A549 (cell line): ENCODE measurements around the gene RRH.
"Not testable (repeated sequence)": the region's sequence is repeated elsewhere in the genome, so short reads cannot be mapped to it uniquely, and the experiment has no call there.

Experiments used
- BHLHE40 ChIP-seq: IDR thresholded peaks from 2 replicates; pipeline ENCODE4 v1.6.1; 2012; ENCODE audit warnings: low read depth, low read length, inconsistent platforms
- CBX2 ChIP-seq: fragments of 200-600 bp; sonication (generic); IDR thresholded peaks from 2 replicates; pipeline ENCODE4 v1.6.1; 2016; ENCODE audit warnings: low read depth, mild to moderate bottlenecking, borderline replicate concordance
- CTCF ChIP-seq: fragments of >200 bp; sonication (Bioruptor Twin); formaldehyde crosslinking; IDR thresholded peaks from 3 replicates; pipeline ENCODE4 v1.5.1; 2016
- E2F6 ChIP-seq: IDR thresholded peaks from 2 replicates; pipeline ENCODE4 v1.6.1; 2012; ENCODE audit warnings: low read depth, borderline replicate concordance
- FOSB ChIP-seq: fragments of 250-450 bp; sonication (Bioruptor Pico); IDR thresholded peaks from 2 replicates; pipeline ENCODE4 v1.5.0; 2020; ENCODE audit warnings: mild to moderate bottlenecking, moderate library complexity
- KDM5A ChIP-seq: fragments of 200-600 bp; sonication (generic); IDR thresholded peaks from 2 replicates; pipeline ENCODE4 v1.6.1; 2016; ENCODE audit warnings: antibody characterized with exemption, mild to moderate bottlenecking
- MAX ChIP-seq: IDR thresholded peaks from 2 replicates; pipeline ENCODE4 v1.6.1; 2012
- POLR2AphosphoS2 ChIP-seq: conservative IDR thresholded peaks from 2 replicates; pipeline ENCODE4 v1.6.1; 2012; ENCODE audit warnings: low read length, improper control_type of control experiment, inconsistent platforms
- RCOR1 ChIP-seq: fragments of 150-350 bp; IDR thresholded peaks from 2 replicates; pipeline ENCODE4 v1.6.1; 2014; ENCODE audit warnings: antibody characterized with exemption, low read length, low read depth
- RNF2 ChIP-seq: fragments of 200-600 bp; sonication (generic); IDR thresholded peaks from 2 replicates; pipeline ENCODE4 v1.6.1; 2016; ENCODE audit warnings: low read depth, mild to moderate bottlenecking, antibody characterized with exemption, moderate library complexity, borderline replicate concordance
- ZSCAN20 ChIP-seq: fragments of 250-450 bp; sonication (Bioruptor Pico); IDR thresholded peaks from 2 replicates; pipeline ENCODE4 v1.8.0; 2022; ENCODE audit warnings: mild to moderate bottlenecking, moderate library complexity
- TF ChIP-seq, protein P1 (sequence below): fragments of 200-600 bp; sonication (generic); IDR thresholded peaks from 2 replicates; pipeline ENCODE4 v1.6.1; 2016; ENCODE audit warnings: antibody characterized with exemption, mild to moderate bottlenecking, moderate library complexity

GRCh38 chr4:109859426-109860300, 31.9 kb downstream of the RRH start:
- not testable (repeated sequence) for TF ChIP-seq CTCF; BHLHE40; E2F6; MAX; KDM5A; RCOR1; CBX2; ZSCAN20; RNF2; POLR2AphosphoS2; FOSB (CRISPR knock-in tag)
- TF ChIP-seq, protein P1, sequence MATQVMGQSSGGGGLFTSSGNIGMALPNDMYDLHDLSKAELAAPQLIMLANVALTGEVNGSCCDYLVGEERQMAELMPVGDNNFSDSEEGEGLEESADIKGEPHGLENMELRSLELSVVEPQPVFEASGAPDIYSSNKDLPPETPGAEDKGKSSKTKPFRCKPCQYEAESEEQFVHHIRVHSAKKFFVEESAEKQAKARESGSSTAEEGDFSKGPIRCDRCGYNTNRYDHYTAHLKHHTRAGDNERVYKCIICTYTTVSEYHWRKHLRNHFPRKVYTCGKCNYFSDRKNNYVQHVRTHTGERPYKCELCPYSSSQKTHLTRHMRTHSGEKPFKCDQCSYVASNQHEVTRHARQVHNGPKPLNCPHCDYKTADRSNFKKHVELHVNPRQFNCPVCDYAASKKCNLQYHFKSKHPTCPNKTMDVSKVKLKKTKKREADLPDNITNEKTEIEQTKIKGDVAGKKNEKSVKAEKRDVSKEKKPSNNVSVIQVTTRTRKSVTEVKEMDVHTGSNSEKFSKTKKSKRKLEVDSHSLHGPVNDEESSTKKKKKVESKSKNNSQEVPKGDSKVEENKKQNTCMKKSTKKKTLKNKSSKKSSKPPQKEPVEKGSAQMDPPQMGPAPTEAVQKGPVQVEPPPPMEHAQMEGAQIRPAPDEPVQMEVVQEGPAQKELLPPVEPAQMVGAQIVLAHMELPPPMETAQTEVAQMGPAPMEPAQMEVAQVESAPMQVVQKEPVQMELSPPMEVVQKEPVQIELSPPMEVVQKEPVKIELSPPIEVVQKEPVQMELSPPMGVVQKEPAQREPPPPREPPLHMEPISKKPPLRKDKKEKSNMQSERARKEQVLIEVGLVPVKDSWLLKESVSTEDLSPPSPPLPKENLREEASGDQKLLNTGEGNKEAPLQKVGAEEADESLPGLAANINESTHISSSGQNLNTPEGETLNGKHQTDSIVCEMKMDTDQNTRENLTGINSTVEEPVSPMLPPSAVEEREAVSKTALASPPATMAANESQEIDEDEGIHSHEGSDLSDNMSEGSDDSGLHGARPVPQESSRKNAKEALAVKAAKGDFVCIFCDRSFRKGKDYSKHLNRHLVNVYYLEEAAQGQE, result not testable (repeated sequence)
